ENCODE data around the gene MAPRE3.

DNA sequence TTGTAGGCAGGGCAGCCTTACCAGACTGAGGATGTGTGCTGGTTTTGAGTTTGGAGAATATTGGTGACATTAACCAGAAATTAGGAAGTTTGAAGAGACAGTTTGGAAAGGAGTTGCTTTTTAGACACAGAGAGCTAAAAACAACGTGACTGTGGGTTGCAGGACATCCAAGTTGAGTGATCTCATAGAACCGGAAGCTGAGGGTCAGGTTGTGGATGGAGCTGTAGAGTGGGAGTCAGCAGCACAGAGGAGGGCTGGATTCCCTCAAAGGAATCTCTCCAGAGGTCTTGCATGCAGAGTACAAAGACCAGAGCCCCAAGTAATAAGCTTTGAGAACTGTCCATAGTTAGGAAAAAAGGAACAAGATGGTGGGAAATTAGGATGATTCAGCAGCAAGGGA lies 9.3 kb downstream of the MAPRE3 start:
- TF ChIP-seq, protein P1, sequence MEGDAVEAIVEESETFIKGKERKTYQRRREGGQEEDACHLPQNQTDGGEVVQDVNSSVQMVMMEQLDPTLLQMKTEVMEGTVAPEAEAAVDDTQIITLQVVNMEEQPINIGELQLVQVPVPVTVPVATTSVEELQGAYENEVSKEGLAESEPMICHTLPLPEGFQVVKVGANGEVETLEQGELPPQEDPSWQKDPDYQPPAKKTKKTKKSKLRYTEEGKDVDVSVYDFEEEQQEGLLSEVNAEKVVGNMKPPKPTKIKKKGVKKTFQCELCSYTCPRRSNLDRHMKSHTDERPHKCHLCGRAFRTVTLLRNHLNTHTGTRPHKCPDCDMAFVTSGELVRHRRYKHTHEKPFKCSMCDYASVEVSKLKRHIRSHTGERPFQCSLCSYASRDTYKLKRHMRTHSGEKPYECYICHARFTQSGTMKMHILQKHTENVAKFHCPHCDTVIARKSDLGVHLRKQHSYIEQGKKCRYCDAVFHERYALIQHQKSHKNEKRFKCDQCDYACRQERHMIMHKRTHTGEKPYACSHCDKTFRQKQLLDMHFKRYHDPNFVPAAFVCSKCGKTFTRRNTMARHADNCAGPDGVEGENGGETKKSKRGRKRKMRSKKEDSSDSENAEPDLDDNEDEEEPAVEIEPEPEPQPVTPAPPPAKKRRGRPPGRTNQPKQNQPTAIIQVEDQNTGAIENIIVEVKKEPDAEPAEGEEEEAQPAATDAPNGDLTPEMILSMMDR (IDR thresholded peaks at IDR 0.05) = no peak
- TF ChIP-seq POLR2A (IDR thresholded peaks at IDR 0.05) = no peak
